ENCODE measurements around the gene MICU1. TPM values are rescaled to one million over a fixed set of nuclear protein-coding genes. Genes with fewer than 3 reads are reported as not detected.
"Not testable (repeated sequence)": the region's sequence is repeated elsewhere in the genome, so short reads cannot be mapped to it uniquely, and the experiment has no call there.

The MICU1 gene
- total RNA-seq, 1 experiment from 2014 or later, result 70.5 TPM

- no TSS peak for BruUV-seq (replicated peaks)
- no peaks in the 10 kb centered on the region for H4K20me1 ChIP-seq (ENCODE audit: insufficient read depth)
- no peak overlapping the region for H2AFZ ChIP-seq
- ChIA-PET POLR2A (ENCODE audit: unreplicated experiment) (interaction anchor here (0.6 kb wide), 1 partner anchor 307 kb away, joined by 4 read pairs; no protein-coding TSS in a partner anchor), CTCF (no interaction called here)
- no peak overlapping the region for H3K4me3 ChIP-seq
- no peak overlapping the region for H3K27ac ChIP-seq
- DNase-seq, result peak in 1 of 2 experiments; percentile 46
- H3K9me3 ChIP-seq (ENCODE audit: insufficient read depth, low read depth), result no peaks in the 10 kb centered on the region
- no peaks in the 10 kb centered on the region for H3K36me3 ChIP-seq (ENCODE audit: low read depth)
- no peaks in the 10 kb centered on the region for H3K27me3 ChIP-seq (ENCODE audit: insufficient read depth, low read depth)
- no peaks in the 10 kb centered on the region for H3K4me1 ChIP-seq (replicated peaks; ENCODE audit: insufficient read depth)
- H3K79me2 ChIP-seq (ENCODE audit: low read depth), result no peaks in the 10 kb centered on the region
- no peak overlapping the region for H3K4me2 ChIP-seq
- no peaks in the 10 kb centered on the region for H3K9me2 ChIP-seq (ENCODE audit: insufficient read depth)
- H3F3A ChIP-seq (ENCODE audit: insufficient read depth, low read depth), result no peaks in the 10 kb centered on the region; the same call in 1 of the 2 replicates
- no peak for TF ChIP-seq EZH2 (IDR thresholded peaks at IDR 0.05; ENCODE audit: low read depth)
- no peak for TF ChIP-seq CTCF (conservative IDR thresholded peaks at IDR 0.05)
- intact Hi-C loops (cut with micrococcal nuclease; ENCODE audit: unreplicated experiment), result no loop called here
These were observed 175.9 kb downstream of the MICU1 start for GRCh38 chr10:72449941-72450441.

- no peaks in the 10 kb centered on the region for H3K9me2 ChIP-seq (ENCODE audit: insufficient read depth)
- ChIA-PET CTCF (no interaction called here), POLR2A (ENCODE audit: unreplicated experiment) (no interaction called here)
- H3K4me2 ChIP-seq, result no peak overlapping the region
- no peaks in the 10 kb centered on the region for H3K4me1 ChIP-seq (replicated peaks; ENCODE audit: insufficient read depth)
- no peaks in the 10 kb centered on the region for H3F3A ChIP-seq (ENCODE audit: insufficient read depth, low read depth)
- no peaks in the 10 kb centered on the region for H3K36me3 ChIP-seq (ENCODE audit: low read depth)
- intact Hi-C loops (cut with micrococcal nuclease; ENCODE audit: unreplicated experiment), result no loop called here
- no peak overlapping the region for H2AFZ ChIP-seq
- H3K27me3 ChIP-seq (ENCODE audit: insufficient read depth, low read depth), result no peaks in the 10 kb centered on the region
- H3K27ac ChIP-seq, result no peak overlapping the region
- H3K79me2 ChIP-seq (ENCODE audit: low read depth), result no peaks in the 10 kb centered on the region
- TF ChIP-seq CTCF (conservative IDR thresholded peaks at IDR 0.05) (no peak), EZH2 (IDR thresholded peaks at IDR 0.05; ENCODE audit: low read depth) (no peak)
- H3K4me3 ChIP-seq, result no peak overlapping the region
- H3K9me3 ChIP-seq (ENCODE audit: insufficient read depth, low read depth), result no peaks in the 10 kb centered on the region
- BruUV-seq (replicated peaks), result no TSS peak
- no peaks in the 10 kb centered on the region for H4K20me1 ChIP-seq (ENCODE audit: insufficient read depth)
- DNase-seq, result no peak
These were observed 180.0 kb downstream of the MICU1 start for GRCh38 chr10:72445851-72446250.

- H3K9me3 ChIP-seq (ENCODE audit: insufficient read depth, low read depth); H3K4me1 ChIP-seq (replicated peaks; ENCODE audit: insufficient read depth); H3F3A ChIP-seq (ENCODE audit: insufficient read depth, low read depth); DNase-seq; H3K9me2 ChIP-seq (ENCODE audit: insufficient read depth); H3K4me3 ChIP-seq; H3K4me2 ChIP-seq; BruUV-seq (replicated peaks); H3K27me3 ChIP-seq (ENCODE audit: insufficient read depth, low read depth); intact Hi-C loops (cut with micrococcal nuclease; ENCODE audit: unreplicated experiment); H4K20me1 ChIP-seq (ENCODE audit: insufficient read depth); H2AFZ ChIP-seq; POLR2A ChIA-PET (ENCODE audit: unreplicated experiment); H3K27ac ChIP-seq; CTCF ChIA-PET; H3K79me2 ChIP-seq (ENCODE audit: low read depth); H3K36me3 ChIP-seq (ENCODE audit: low read depth): not testable (repeated sequence)
These were observed 182.9 kb downstream of the MICU1 start for GRCh38 chr10:72442969-72443368.

- Histone ChIP-seq H3K9me2 (ENCODE audit: insufficient read depth) (no peaks in the 10 kb centered on the region), H3K4me2 (no peak overlapping the region), H4K20me1 (ENCODE audit: insufficient read depth) (no peaks in the 10 kb centered on the region), H3K4me1 (replicated peaks; ENCODE audit: insufficient read depth) (no peaks in the 10 kb centered on the region), H3K79me2 (ENCODE audit: low read depth) (no peaks in the 10 kb centered on the region), H3K36me3 (ENCODE audit: low read depth) (no peaks in the 10 kb centered on the region), H3F3A (ENCODE audit: insufficient read depth, low read depth) (no peaks in the 10 kb centered on the region), H3K27me3 (ENCODE audit: insufficient read depth, low read depth) (no peaks in the 10 kb centered on the region), H3K9me3 (ENCODE audit: insufficient read depth, low read depth) (no peaks in the 10 kb centered on the region), H3K27ac (no peak overlapping the region), H2AFZ (no peak overlapping the region), H3K4me3 (no peak overlapping the region)
- no TSS peak for BruUV-seq (replicated peaks)
- POLR2A ChIA-PET (ENCODE audit: unreplicated experiment), result interaction anchor here (0.6 kb wide), 1 partner anchor 65 kb away, joined by 25 read pairs; no protein-coding TSS in a partner anchor
- TF ChIP-seq EZH2 (IDR thresholded peaks at IDR 0.05; ENCODE audit: low read depth) (no peak), CTCF (conservative IDR thresholded peaks at IDR 0.05) (no peak)
- intact Hi-C loops (cut with micrococcal nuclease; ENCODE audit: unreplicated experiment), result no loop called here
- CTCF ChIA-PET, result no interaction called here
- DNase-seq, result no peak
These were observed 190.3 kb downstream of the MICU1 start for GRCh38 chr10:72435570-72435969.

GRCh38 chr10:72430936-72431335, 194.9 kb downstream of the MICU1 start:
- H3K27ac ChIP-seq; H3K4me2 ChIP-seq; H3K9me2 ChIP-seq (ENCODE audit: insufficient read depth); H3K79me2 ChIP-seq (ENCODE audit: low read depth); DNase-seq; intact Hi-C loops (cut with micrococcal nuclease; ENCODE audit: unreplicated experiment); CTCF ChIA-PET; H2AFZ ChIP-seq; H3K4me3 ChIP-seq; H3K4me1 ChIP-seq (replicated peaks; ENCODE audit: insufficient read depth); H3K27me3 ChIP-seq (ENCODE audit: insufficient read depth, low read depth); H3K36me3 ChIP-seq (ENCODE audit: low read depth); H3F3A ChIP-seq (ENCODE audit: insufficient read depth, low read depth); BruUV-seq (replicated peaks); H4K20me1 ChIP-seq (ENCODE audit: insufficient read depth); POLR2A ChIA-PET (ENCODE audit: unreplicated experiment); H3K9me3 ChIP-seq (ENCODE audit: insufficient read depth, low read depth): not testable (repeated sequence)

All from PC-9 (cell line).